Endothelial cell of umbilical vein (primary cell): ENCODE results near the gene ATXN3. TPM values are rescaled to one million over a fixed set of nuclear protein-coding genes. Genes with fewer than 3 reads are reported as not detected.

Source experiments
- BruUV-seq: library from RNA; stranded (reverse); fragments of 400-500 nt; replicated peaks from 2 replicates; lab custom pipeline; 2021; lab: Mats Ljungman, UMichigan
- CTCF ChIA-PET: fragments of 300-600, 350-600 bp; sonication (Branson Sonifier 250); formaldehyde crosslinking; loops from one replicate; lab custom pipeline; 2021; ENCODE audit warnings: antibody characterized with exemption, inconsistent platforms; lab: Charles Lee
- POLR2A ChIA-PET: fragments of 300-600, 350-600 bp; sonication (Branson Sonifier 250); formaldehyde crosslinking; loops from one replicate; lab custom pipeline; 2021; ENCODE audit warnings: antibody characterized with exemption, inconsistent platforms; lab: Charles Lee
- DNase-seq: peaks from one replicate; pipeline ENCODE4 v3.0.0-alpha.2; 2011; ENCODE audit warnings: low read depth, low spot score
- FAIRE-seq: peaks from 2 replicates; lab custom pipeline; 2011; peaks lifted over from hg19 to GRCh38; lab: Jason Lieb, UNC
- H2AFZ ChIP-seq: 2 replicates; pipeline ENCODE4 v1.6.0; 2012; ENCODE audit warnings: low read depth, low read length, control low read depth, inconsistent platforms
- H3K27ac ChIP-seq: 2 replicates; pipeline ENCODE4 v1.5.1; 2011; ENCODE audit warnings: low read depth, mild to moderate bottlenecking, control low read depth, low read length, moderate library complexity; ENCODE audit not compliant: insufficient read depth
- H3K27me3 ChIP-seq, 2 experiments: 2 replicates each; pipeline versions ENCODE4 v1.6.0 to v1.6.1; 2011; ENCODE audit warnings: low read length in 2 of 2, mixed read lengths in 1 of 2; ENCODE audit not compliant: control insufficient read depth in 2 of 2, insufficient read depth in 2 of 2
- H3K36me3 ChIP-seq, 2 experiments: 2 replicates in 1 of 2; 3 replicates in 1 of 2; pipeline ENCODE4 v1.5.1; 2011; ENCODE audit warnings: low read length in 2 of 2, mild to moderate bottlenecking in 1 of 2, moderate library complexity in 1 of 2; ENCODE audit not compliant: control insufficient read depth in 2 of 2, insufficient read depth in 2 of 2; ENCODE audit errors: extremely low read depth in 1 of 2
- H3K4me1 ChIP-seq: 3 replicates; pipeline ENCODE4 v1.5.1; 2011; ENCODE audit warnings: mild to moderate bottlenecking, low read length; ENCODE audit not compliant: control insufficient read depth, insufficient read depth; ENCODE audit errors: extremely low read depth
- H3K4me2 ChIP-seq: 2 replicates; pipeline ENCODE4 v1.6.1; 2011; ENCODE audit warnings: low read length, control low read depth, mixed read lengths; ENCODE audit not compliant: insufficient read depth
- H3K4me3 ChIP-seq, 3 experiments: fragments of 200-600 bp in 1 of 3; sonication (generic), shearing (Covaris generic) in 1 of 3; replicated peaks in 1 of 3; 2 replicates each; pipeline ENCODE4 v1.5.1; 2011 to 2016; ENCODE audit warnings: control low read depth in 3 of 3, low read length in 3 of 3, mild to moderate bottlenecking in 2 of 3, inconsistent platforms in 1 of 3, low read depth in 1 of 3, moderate library complexity in 1 of 3; ENCODE audit not compliant: insufficient read depth in 1 of 3
- H3K79me2 ChIP-seq: 2 replicates; pipeline ENCODE4 v1.6.0; 2012; ENCODE audit warnings: low read length, inconsistent platforms; ENCODE audit not compliant: control insufficient read depth, insufficient read depth
- H3K9ac ChIP-seq: replicated peaks from 2 replicates; pipeline ENCODE3; 2011; ENCODE audit warnings: low read length, control low read depth; ENCODE audit not compliant: insufficient read depth; ENCODE audit errors: extremely low read depth
- H3K9me1 ChIP-seq: replicated peaks from 3 replicates; pipeline ENCODE4 v1.6.0; 2011; ENCODE audit warnings: mild to moderate bottlenecking, low read length; ENCODE audit not compliant: control insufficient read depth, insufficient read depth; ENCODE audit errors: extremely low read depth
- H3K9me3 ChIP-seq: replicated peaks from 2 replicates; pipeline ENCODE4 v1.5.1; 2012; ENCODE audit warnings: low read length, inconsistent platforms; ENCODE audit not compliant: control insufficient read depth, insufficient read depth
- H4K20me1 ChIP-seq: replicated peaks from 2 replicates; pipeline ENCODE3; 2011; ENCODE audit warnings: mild to moderate bottlenecking, low read length; ENCODE audit not compliant: control insufficient read depth, insufficient read depth; ENCODE audit errors: extremely low read depth
- FOS ChIP-seq: IDR thresholded peaks from 2 replicates; pipeline ENCODE4 v1.6.1; 2011; ENCODE audit warnings: mild to moderate bottlenecking, low read length, moderate library complexity, borderline replicate concordance; ENCODE audit not compliant: insufficient read depth
- GATA2 ChIP-seq: IDR thresholded peaks from 2 replicates; pipeline ENCODE4 v1.7.0; 2011; ENCODE audit warnings: low read depth, mild to moderate bottlenecking, moderate library complexity, mixed read lengths, low read length; ENCODE audit not compliant: insufficient read length, insufficient read depth
- MYC ChIP-seq: IDR thresholded peaks from one replicate; pipeline ENCODE4 v1.6.1; 2011; ENCODE audit warnings: mild to moderate bottlenecking, low read depth, low read length
- POLR2A ChIP-seq: IDR thresholded peaks from 2 replicates; pipeline ENCODE4 v1.6.1; 2012; ENCODE audit warnings: low read depth, mild to moderate bottlenecking, control low read depth, low read length
- POLR2AphosphoS5 ChIP-seq: IDR thresholded peaks from 2 replicates; pipeline ENCODE4 v1.6.1; 2012; ENCODE audit warnings: low read depth, mild to moderate bottlenecking, control low read depth, low read length, moderate library complexity; ENCODE audit not compliant: insufficient read depth
- dilution Hi-C: fragments of 300-500 bp; cut with MboI; formaldehyde crosslinking; loops from one replicate; pipeline ENCODE4 v1.15.0; 2019; ENCODE audit warnings: low sequenced_read_pairs; ENCODE audit not compliant: extremely low pct_ligation_motif_present
- intact Hi-C: fragments of 100-400 bp; cut with micrococcal nuclease; formaldehyde crosslinking; loops from one replicate; pipeline ENCODE4 v1.10.0; 2022
- polyA plus RNA-seq, 4 experiments: library from polyadenylated mRNA; depleted of rRNA in 3 of 4; stranded (reverse) in 3 of 4; unstranded in 1 of 4; fragments of >200 nt; gene quantifications; 2 replicates each; pipeline versions ENCODE4 v1.2.1 to v1.2.3, GENCODE V29; 2011 to 2012; ENCODE audit warnings: missing spikeins in 1 of 4
- total RNA-seq: library from RNA; stranded (reverse); gene quantifications from 2 replicates; pipeline ENCODE4 v1.2.3, GENCODE V29; 2021
- TF ChIP-seq, protein P1 (sequence below), 2 donors: IDR thresholded peaks; 1 replicate in 1 of 2; 2 replicates in 1 of 2; pipeline ENCODE4 v1.5.1; 2011; ENCODE audit warnings: low read length in 2 of 2, mild to moderate bottlenecking in 2 of 2, moderate library complexity in 2 of 2, control low read depth in 1 of 2, inconsistent platforms in 1 of 2, low read depth in 1 of 2; ENCODE audit not compliant: insufficient read depth in 1 of 2; ENCODE audit errors: extremely low read depth in 1 of 2

ATXN3 gene
- total and polyA plus RNA-seq, 2 donors (not counting 3 experiments of a cell fraction or from before 2014, with no cell fraction given): 7.9 to 30.2 TPM

DNA sequence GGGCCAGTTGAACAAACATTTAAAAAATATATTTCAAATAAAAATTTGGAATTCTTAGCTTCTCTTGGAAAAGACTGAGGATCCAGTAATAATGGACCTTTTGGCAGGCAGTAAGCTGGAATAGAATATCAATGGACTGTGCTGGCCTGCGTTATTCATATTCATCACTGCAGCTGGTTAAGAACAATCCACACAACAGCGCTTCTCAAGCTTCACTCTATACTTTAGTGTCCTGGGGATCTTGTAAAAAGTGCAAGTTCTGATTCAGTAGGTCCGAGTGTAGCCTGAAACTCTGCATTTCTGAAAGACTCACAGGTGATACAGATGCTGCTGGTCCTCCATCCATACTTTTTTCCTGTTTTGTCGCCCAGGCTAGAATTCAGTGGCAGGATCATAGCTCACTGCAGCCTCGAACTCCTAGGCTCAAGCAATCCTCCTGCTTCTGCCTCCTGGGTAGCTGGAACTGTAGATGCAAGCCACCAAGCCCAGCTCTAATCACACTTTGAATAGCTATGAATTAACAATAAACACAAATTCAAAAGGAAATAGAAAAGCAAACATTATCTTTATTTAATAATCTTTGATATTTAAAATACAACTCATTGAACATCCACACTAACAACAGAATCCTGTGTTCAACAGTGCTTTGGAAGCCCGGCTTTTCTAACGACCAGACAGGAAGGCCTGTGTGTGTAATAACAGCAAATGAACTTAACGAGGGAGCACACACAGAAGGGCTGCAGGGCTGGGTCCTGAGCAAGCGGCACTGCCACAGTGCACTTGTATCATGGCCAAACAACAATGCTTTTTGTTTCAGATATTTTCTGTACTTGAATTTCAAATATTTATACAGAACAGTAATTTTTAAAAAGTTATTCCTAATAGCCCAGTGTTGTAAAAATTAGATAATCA, 48.1 kb downstream of the ATXN3 start:
- H3K9me1 ChIP-seq: no peaks in the 10 kb centered on the region
- no peaks in the 10 kb centered on the region for H3K9me3 ChIP-seq
- no peaks in the 10 kb centered on the region for H3K27me3 ChIP-seq
- H3K27ac ChIP-seq: no peak overlapping the region
- H4K20me1 ChIP-seq: no peaks in the 10 kb centered on the region
- no peak for TF ChIP-seq POLR2AphosphoS5
- TF ChIP-seq, protein P1, sequence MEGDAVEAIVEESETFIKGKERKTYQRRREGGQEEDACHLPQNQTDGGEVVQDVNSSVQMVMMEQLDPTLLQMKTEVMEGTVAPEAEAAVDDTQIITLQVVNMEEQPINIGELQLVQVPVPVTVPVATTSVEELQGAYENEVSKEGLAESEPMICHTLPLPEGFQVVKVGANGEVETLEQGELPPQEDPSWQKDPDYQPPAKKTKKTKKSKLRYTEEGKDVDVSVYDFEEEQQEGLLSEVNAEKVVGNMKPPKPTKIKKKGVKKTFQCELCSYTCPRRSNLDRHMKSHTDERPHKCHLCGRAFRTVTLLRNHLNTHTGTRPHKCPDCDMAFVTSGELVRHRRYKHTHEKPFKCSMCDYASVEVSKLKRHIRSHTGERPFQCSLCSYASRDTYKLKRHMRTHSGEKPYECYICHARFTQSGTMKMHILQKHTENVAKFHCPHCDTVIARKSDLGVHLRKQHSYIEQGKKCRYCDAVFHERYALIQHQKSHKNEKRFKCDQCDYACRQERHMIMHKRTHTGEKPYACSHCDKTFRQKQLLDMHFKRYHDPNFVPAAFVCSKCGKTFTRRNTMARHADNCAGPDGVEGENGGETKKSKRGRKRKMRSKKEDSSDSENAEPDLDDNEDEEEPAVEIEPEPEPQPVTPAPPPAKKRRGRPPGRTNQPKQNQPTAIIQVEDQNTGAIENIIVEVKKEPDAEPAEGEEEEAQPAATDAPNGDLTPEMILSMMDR (IDR thresholded peaks at IDR 0.05; ENCODE audit: extremely low read depth in 1 of 2, insufficient read depth in 1 of 2, low read depth in 1 of 2, low read length in 2 of 2): no peak
- no peak for TF ChIP-seq GATA2
- no peak for TF ChIP-seq POLR2A
- no peak for TF ChIP-seq FOS
- TF ChIP-seq MYC: no peak
- dilution Hi-C loops: no loop called here
- H3K4me1 ChIP-seq: no peaks in the 10 kb centered on the region
- no peaks in the 10 kb centered on the region for H3K36me3 ChIP-seq
- no TSS peak for BruUV-seq
- intact Hi-C loops: no loop called here
- H3K4me3 ChIP-seq: no peak overlapping the region
- no peak overlapping the region for H3K9ac ChIP-seq
- no peak overlapping the region for H2AFZ ChIP-seq
- no peak overlapping the region for H3K4me2 ChIP-seq
- ChIA-PET CTCF (interaction anchor here (1.1 to 1.6 kb wide), 2 partner anchors 11 to 48 kb away, joined by 4 to 7 read pairs; partner anchors contain the start of gene ATXN3), POLR2A (no interaction called here)
- DNase-seq: no peak
- no peaks in the 10 kb centered on the region for H3K79me2 ChIP-seq
- FAIRE-seq: no peak
